ENCODE data around the gene SNX2. TPM values are rescaled to one million over a fixed set of nuclear protein-coding genes. Genes with fewer than 3 reads are reported as not detected.

The SNX2 gene
- 108 and 109 TPM in 2 replicates for total RNA-seq

DNA sequence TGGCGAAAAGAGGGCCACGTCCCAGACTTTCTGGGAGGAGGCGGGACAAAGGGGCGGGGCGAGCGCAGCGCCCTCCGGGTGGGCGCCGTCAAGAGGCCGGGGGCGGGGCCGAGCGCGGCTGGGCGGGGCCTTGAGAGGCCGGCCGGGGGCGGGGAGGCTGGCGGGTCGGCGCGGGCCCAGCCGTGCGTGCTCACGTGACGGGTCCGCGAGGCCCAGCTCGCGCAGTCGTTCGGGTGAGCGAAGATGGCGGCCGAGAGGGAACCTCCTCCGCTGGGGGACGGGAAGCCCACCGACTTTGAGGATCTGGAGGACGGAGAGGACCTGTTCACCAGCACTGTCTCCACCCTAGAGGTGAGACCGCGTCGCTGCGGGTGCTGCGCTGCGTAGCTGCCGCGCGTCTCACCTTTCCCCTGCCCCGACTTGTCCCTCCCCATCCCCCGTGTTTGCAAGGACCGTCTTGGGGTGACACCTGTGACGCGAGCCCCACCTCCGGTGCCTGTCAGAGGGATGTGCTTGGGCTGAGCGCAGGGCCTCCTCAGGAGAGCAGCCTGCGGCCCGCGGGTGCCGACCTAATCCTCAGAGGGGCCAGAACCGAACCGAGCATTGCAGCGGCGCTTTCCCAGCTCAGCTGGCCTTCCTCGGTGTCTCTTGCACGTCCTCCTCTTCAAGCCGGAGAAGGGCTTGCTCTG is at the start of gene SNX2:
SNX2 (plus strand) TSS at position 220 of the 689 bp plus-strand sequence; CDS start at position 244, 24 bp downstream.

DNA sequence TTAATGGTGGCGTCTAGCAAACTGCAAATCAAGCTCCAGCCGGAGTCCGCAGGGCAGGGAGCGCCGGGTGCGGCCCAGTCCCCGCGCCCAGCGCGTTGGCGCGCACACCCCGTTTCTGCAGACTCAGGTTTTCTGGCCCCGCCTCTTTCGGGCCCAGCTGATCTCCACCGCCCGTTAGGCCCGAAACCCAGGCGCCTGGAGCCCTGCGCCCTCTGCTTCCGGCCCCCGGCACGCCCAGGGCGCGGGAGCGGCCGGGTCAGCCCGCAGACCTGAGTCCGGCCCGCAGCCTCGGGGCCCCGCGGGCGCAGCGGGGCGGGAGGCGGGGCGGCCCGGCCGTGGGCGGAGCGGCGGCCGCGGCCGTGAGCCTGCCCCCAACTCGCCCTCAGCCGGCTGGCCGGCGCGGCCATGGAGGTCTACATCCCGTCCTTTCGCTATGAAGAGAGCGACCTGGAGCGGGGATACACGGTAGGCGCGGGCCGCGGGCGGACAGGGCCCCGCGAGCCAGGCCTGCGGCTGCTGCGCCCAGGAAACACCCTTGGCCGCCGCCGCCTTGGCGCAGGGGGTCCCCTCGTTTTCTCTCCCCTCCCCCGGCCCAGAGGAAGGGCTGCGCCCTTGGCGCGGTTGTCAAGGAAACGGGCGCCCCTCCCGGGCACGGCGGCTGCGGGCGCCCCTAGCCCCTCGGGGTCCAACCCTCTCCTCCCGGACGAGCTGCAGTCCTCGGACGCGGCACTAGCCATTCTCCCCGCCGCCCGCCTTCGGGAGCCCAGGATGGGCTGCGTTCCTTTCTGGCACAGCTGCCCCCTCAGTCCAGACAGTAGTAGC is 70.6 kb downstream of the SNX2 start, which contains the start of gene SNX24:
SNX24 (plus strand) TSS at position 385 of the 822 bp plus-strand sequence; CDS start at position 406, 21 bp downstream.

Other genes starting within 250 kb of the SNX2 start
- gene SNX24, start 70.5 kb downstream of the SNX2 start, total RNA-seq, result 8.1 and 14.7 TPM in 2 replicates